ENCODE data around the gene FAM3D. TPM values are rescaled to one million over a fixed set of nuclear protein-coding genes. Genes with fewer than 3 reads are reported as not detected.
A peak's percentile ranks its signal among the peaks of the same experiment; 100 is the strongest.

FAM3D gene
- total and polyA plus RNA-seq, 2 of the 8 experiments (the other 6 are each of a cell fraction or from before 2014, with no cell fraction given): not detected

DNA sequence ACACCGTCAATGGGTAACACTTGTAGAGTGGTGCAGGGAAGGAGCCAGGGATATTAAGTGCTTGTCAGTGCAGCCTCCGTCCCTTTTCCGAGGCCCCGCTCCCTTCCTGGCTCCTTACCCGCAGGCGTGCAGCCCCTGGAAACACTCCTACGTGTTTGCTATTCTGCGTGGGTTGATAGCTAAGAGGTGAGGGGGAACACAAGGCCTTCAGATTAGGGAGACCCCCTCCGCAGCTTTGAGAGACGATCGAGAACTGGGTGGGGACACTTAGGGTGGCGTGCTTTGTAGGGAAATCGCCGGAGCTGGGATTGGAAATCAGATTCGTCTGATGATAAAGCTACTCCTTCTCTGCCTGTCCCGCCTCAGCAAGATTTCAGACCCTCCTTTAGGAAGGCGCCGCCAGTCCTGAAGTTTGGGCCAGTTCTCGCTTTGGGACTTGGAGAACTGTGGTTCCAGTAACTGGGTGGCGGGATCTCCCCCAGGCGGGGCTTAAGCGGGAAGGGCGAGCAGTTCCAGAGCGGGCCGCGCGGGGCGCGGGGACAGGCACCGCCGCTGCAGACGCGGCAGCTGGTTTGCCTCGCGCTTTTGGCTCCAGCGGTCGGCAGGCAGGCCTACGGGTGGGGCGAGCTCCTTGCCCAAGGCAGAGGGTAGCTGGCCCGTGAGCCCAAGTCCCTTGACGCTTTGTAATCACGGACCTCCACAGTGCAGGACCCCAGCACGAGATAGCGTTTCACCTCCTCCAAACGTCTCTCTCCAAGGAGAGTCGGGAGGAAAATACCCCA, 81.4 kb downstream of the FAM3D start (continued):
- peak; percentile 43 to 60; a peak in 1 of 4 replicates for TF ChIP-seq HDAC2 (IDR thresholded peaks at IDR 0.05; ENCODE audit: borderline replicate concordance in 1 of 2, low read depth in 2 of 2, low read length in 2 of 2)
- peak; percentile 6 for TF ChIP-seq ASH2L (IDR thresholded peaks at IDR 0.05; ENCODE audit: low read length)
- no peak for TF ChIP-seq TCF12 (IDR thresholded peaks at IDR 0.05; ENCODE audit: low read depth, low read length)
- peak; percentile 71; the same call in 1 of the 2 replicates for TF ChIP-seq GABPA (IDR thresholded peaks at IDR 0.05; ENCODE audit: borderline replicate concordance, insufficient read depth, low read length)
- TF ChIP-seq EZH2 (IDR thresholded peaks at IDR 0.05; ENCODE audit: low read depth, low read length, severe bottlenecking): peak; percentile 29
- peak; percentile 69 for TF ChIP-seq E2F6 (IDR thresholded peaks at IDR 0.05)
- TF ChIP-seq EP300 (IDR thresholded peaks at IDR 0.05; ENCODE audit: borderline replicate concordance in 1 of 2, low read depth in 2 of 2, low read length in 2 of 2): 0 out of 3 replicates have a peak, but pooled peaks of 1 of the 2 experiments have one; percentile 36
- TF ChIP-seq RAD21 (IDR thresholded peaks at IDR 0.05 in 1 of 2, conservative IDR thresholded peaks at IDR 0.05 in 1 of 2; ENCODE audit: low read depth in 2 of 2, low read length in 2 of 2): peak; percentile 38 to 57
- TF ChIP-seq SIN3A (conservative IDR thresholded peaks at IDR 0.05 in 1 of 2, IDR thresholded peaks at IDR 0.05 in 1 of 2; ENCODE audit: low read depth in 1 of 2, low read length in 2 of 2): 0 out of 4 replicates have a peak, but pooled peaks of 1 of the 2 experiments have one; percentile 55
- 0 out of 2 replicates have a peak, but pooled peaks have one; percentile 47 for TF ChIP-seq CREB1 (IDR thresholded peaks at IDR 0.05)
- TF ChIP-seq, protein P1, sequence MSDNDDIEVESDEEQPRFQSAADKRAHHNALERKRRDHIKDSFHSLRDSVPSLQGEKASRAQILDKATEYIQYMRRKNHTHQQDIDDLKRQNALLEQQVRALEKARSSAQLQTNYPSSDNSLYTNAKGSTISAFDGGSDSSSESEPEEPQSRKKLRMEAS (IDR thresholded peaks at IDR 0.05): peak; percentile 78
